Measurements from ENCODE around the gene GALNT14. TPM values are rescaled to one million over a fixed set of nuclear protein-coding genes. Genes with fewer than 3 reads are reported as not detected.

The GALNT14 gene
- total and polyA plus RNA-seq, 2 of the 13 experiments (the other 11 are each of a cell fraction or from before 2014, with no cell fraction given), result not detected

- peaks cover 3 to 57% of the 10 kb centered on the region in 2 experiments; a peak in 4 of 5 replicates for H3K27me3 ChIP-seq (ENCODE audit: control insufficient read depth in 1 of 2, insufficient read depth in 2 of 2, low read length in 2 of 2)
- H3K4me2 ChIP-seq (ENCODE audit: low read depth, low read length), result no peak overlapping the region
- no peak for TF ChIP-seq CAMTA2 (CRISPR knock-in tag; IDR thresholded peaks at IDR 0.05; ENCODE audit: borderline replicate concordance)
- no peak for TF ChIP-seq ZBTB38 (CRISPR knock-in tag; IDR thresholded peaks at IDR 0.05)
- TF ChIP-seq, protein P1, sequence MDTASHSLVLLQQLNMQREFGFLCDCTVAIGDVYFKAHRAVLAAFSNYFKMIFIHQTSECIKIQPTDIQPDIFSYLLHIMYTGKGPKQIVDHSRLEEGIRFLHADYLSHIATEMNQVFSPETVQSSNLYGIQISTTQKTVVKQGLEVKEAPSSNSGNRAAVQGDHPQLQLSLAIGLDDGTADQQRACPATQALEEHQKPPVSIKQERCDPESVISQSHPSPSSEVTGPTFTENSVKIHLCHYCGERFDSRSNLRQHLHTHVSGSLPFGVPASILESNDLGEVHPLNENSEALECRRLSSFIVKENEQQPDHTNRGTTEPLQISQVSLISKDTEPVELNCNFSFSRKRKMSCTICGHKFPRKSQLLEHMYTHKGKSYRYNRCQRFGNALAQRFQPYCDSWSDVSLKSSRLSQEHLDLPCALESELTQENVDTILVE (CRISPR knock-in tag; IDR thresholded peaks at IDR 0.05), result no peak
- no peak for TF ChIP-seq JUND (CRISPR knock-in tag; IDR thresholded peaks at IDR 0.05)
- TF ChIP-seq ZBTB7B (CRISPR knock-in tag; IDR thresholded peaks at IDR 0.05), result no peak
- H3K9me3 ChIP-seq (ENCODE audit: low read length), result no peaks in the 10 kb centered on the region
- H3K4me3 ChIP-seq (replicated peaks in 1 of 3; ENCODE audit: insufficient read depth in 1 of 3, low read depth in 2 of 3, low read length in 3 of 3), result no peak overlapping the region
- intact Hi-C loops (cut with micrococcal nuclease; ENCODE audit: unreplicated experiment) (no loop called here), in situ Hi-C loops (cut with HindIII; ENCODE audit: extremely low pct_ligation_motif_present, low pct_unique_long_range_greater_than_20kb) (no loop called here)
- H2AFZ ChIP-seq (ENCODE audit: low read length), result no peak overlapping the region
- no peaks in the 10 kb centered on the region for H3K36me3 ChIP-seq (replicated peaks in 1 of 2; ENCODE audit: control insufficient read depth in 1 of 2, insufficient read depth in 2 of 2, low read length in 2 of 2)
- H4K20me1 ChIP-seq (ENCODE audit: insufficient read depth, low read length), result no peaks in the 10 kb centered on the region
- H3K9ac ChIP-seq (ENCODE audit: insufficient read depth, low read depth, low read length), result no peak overlapping the region
- POLR2A ChIA-PET, result no interaction called here
- no peak for DNase-seq (ENCODE audit: low spot score)
- 78% methylated on average over 72 of the region's 72 CpGs for WGBS (ENCODE audit: low lambda C conversion rate)
- BruUV-seq (replicated peaks), result no TSS peak
- no peak overlapping the region for H3K27ac ChIP-seq (ENCODE audit: extremely low read length, insufficient read depth, low read length)
- H3K79me2 ChIP-seq (ENCODE audit: insufficient read depth, low read length), result no peaks in the 10 kb centered on the region
- no peaks in the 10 kb centered on the region for H3K4me1 ChIP-seq (ENCODE audit: insufficient read depth, low read length)
- no peak; the same call in 2 of the 3 replicates for ATAC-seq
- CTCF ChIA-PET (ENCODE audit: low intra/inter-chr PET ratio, low total read pairs), result no interaction called here
- FAIRE-seq, result no peak
Measured at GRCh38 chr2:31137211-31138036, 816 bp downstream of the GALNT14 start.

- H3K4me3 ChIP-seq (replicated peaks in 1 of 3; ENCODE audit: insufficient read depth in 1 of 3, low read depth in 2 of 3, low read length in 3 of 3), result no peak overlapping the region
- H3K36me3 ChIP-seq (replicated peaks in 1 of 2; ENCODE audit: control insufficient read depth in 1 of 2, insufficient read depth in 2 of 2, low read length in 2 of 2), result no peaks in the 10 kb centered on the region
- no TSS peak for BruUV-seq (replicated peaks)
- intact Hi-C loops (cut with micrococcal nuclease; ENCODE audit: unreplicated experiment) (no loop called here), in situ Hi-C loops (cut with HindIII; ENCODE audit: extremely low pct_ligation_motif_present, low pct_unique_long_range_greater_than_20kb) (no loop called here)
- no peaks in the 10 kb centered on the region for H3K79me2 ChIP-seq (ENCODE audit: insufficient read depth, low read length)
- H4K20me1 ChIP-seq (ENCODE audit: insufficient read depth, low read length), result no peaks in the 10 kb centered on the region
- DNase-seq (ENCODE audit: low spot score) (no peak), FAIRE-seq (no peak), ATAC-seq (no peak)
- H3K4me1 ChIP-seq (ENCODE audit: insufficient read depth, low read length), result no peaks in the 10 kb centered on the region
- no peak for TF ChIP-seq ZNF644 (CRISPR knock-in tag; IDR thresholded peaks at IDR 0.05; ENCODE audit: low read depth)
- TF ChIP-seq TFDP1 (CRISPR knock-in tag; IDR thresholded peaks at IDR 0.05; ENCODE audit: borderline replicate concordance), result no peak
- TF ChIP-seq ZKSCAN1 (IDR thresholded peaks at IDR 0.05; ENCODE audit: low read length), result peak; percentile 89
- no peak for TF ChIP-seq GMEB2 (CRISPR knock-in tag; IDR thresholded peaks at IDR 0.05; ENCODE audit: low read depth)
- TF ChIP-seq GPBP1L1 (CRISPR knock-in tag; IDR thresholded peaks at IDR 0.05), result no peak
- no peak for TF ChIP-seq SKI (IDR thresholded peaks at IDR 0.05; ENCODE audit: partially characterized antibody)
- no peak for TF ChIP-seq NFYC (CRISPR knock-in tag; IDR thresholded peaks at IDR 0.05)
- POLR2A ChIA-PET, result no interaction called here
- no peaks in the 10 kb centered on the region for H3K9me3 ChIP-seq (ENCODE audit: low read length)
- no peak overlapping the region for H3K4me2 ChIP-seq (ENCODE audit: low read depth, low read length)
- H3K27me3 ChIP-seq (ENCODE audit: control insufficient read depth in 1 of 2, insufficient read depth in 2 of 2, low read length in 2 of 2), result peaks cover 3 to 59% of the 10 kb centered on the region in 2 experiments; a peak in 4 of 5 replicates
- WGBS (ENCODE audit: low lambda C conversion rate), result 33% methylated on average over 10 of the region's 10 CpGs
- CTCF ChIA-PET (ENCODE audit: low intra/inter-chr PET ratio, low total read pairs), result no interaction called here
- no peak overlapping the region for H3K9ac ChIP-seq (ENCODE audit: insufficient read depth, low read depth, low read length)
- no peak overlapping the region for H2AFZ ChIP-seq (ENCODE audit: low read length)
- H3K27ac ChIP-seq (ENCODE audit: extremely low read length, insufficient read depth, low read length), result no peak overlapping the region
Measured at GRCh38 chr2:31136732-31137131, 1.5 kb downstream of the GALNT14 start.
